Vein endothelial cell (primary cell): ENCODE measurements around the gene GPR25. TPM values are rescaled to one million over a fixed set of nuclear protein-coding genes. Genes with fewer than 3 reads are reported as not detected.

ENCODE experiments used
- total RNA-seq: library from RNA; depleted of rRNA; stranded (reverse); fragments of >200 nt; gene quantifications from 2 replicates; pipeline ENCODE4 v1.2.3, GENCODE V29; 2012

GPR25 gene, protein sequence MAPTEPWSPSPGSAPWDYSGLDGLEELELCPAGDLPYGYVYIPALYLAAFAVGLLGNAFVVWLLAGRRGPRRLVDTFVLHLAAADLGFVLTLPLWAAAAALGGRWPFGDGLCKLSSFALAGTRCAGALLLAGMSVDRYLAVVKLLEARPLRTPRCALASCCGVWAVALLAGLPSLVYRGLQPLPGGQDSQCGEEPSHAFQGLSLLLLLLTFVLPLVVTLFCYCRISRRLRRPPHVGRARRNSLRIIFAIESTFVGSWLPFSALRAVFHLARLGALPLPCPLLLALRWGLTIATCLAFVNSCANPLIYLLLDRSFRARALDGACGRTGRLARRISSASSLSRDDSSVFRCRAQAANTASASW
- total RNA-seq = not detected in 2 replicates

DNA sequence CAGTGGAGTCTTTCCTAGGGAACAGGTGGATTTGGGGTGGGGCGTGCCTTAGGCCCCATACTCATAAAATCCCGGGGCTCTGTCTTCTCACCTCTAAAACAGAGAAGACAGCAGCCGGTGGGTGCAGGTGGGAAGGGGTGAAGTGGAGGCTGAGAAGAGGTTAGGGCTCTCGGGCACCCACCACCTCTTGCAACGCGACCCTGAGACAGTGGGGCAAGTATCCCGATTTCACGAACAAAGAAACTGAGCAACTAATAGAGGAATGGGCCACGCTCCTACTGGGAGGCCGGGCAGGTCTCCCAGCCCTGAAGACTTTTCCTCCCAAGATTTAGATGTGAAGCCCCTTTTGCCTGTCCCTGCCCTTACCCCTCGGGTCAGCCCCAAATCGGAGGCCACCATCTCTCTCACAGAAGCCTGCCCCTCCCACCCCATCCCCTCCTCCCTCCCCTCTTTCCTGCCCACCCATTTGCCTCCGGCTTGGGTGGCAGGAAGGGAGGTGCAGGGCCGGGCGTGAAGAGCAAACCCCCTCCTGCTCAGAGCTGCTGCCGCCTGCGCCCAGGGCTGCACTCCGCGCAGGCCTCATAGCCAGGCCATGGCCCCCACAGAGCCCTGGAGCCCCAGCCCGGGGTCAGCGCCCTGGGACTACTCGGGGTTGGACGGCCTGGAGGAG lies at the start of gene GPR25:
Gene GPR25 (plus strand): TSS at position 536 of the 670 bp plus-strand sequence. CDS start 57 bp downstream, at position 593.

DNA sequence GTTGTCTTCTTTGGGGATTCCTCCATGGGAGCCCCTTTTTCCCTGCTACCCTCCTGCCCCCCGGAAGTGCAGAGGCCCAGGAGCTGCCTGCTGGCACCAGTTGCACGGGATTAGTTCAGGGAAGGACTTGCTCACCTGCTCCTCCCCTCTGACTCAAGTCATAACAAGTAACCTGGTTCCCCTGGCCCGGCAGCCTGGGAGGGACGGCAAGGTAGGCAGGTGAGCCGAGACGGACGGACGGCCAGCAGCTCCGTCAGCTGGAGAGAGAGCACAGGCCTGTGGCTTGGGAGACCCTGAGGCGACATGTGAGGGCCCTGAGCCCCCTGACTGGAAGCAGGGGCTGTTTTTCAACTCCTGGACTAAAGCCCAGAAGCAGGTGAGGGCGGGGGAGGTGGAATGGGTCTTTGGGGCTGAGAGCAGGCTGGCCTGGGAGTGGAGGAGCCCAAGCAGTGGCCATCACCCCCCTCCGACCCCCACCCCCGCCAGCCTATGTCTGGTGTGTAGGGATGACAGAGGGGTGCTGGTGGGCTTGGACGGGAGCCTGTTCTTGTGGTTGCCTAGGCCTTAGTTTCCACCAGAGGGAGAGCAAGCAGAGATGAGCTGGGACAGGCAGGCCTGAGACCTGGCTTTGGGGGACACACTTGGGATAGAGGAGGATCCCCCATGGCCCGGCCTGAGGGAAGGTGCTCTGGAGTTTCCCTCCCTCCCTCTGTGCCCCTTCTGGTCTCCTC lies 22.1 kb downstream of the GPR25 start, which contains the start of gene INAVA:
Gene INAVA (plus strand): TSS at position 189 of the 731 bp plus-strand sequence. CDS start 3,501 bp downstream, outside the sequence.

Other genes with a start within 250 kb of the GPR25 start
- gene DDX59, start 203.1 kb upstream of the GPR25 start, total RNA-seq = 9.5 and 12.7 TPM in 2 replicates
- gene CAMSAP2, start 134.1 kb upstream of the GPR25 start, total RNA-seq = 44.1 and 57.7 TPM in 2 replicates
- gene INAVA, start 21.9 kb downstream of the GPR25 start, total RNA-seq = not detected in 2 replicates
- 4.6 and 5.2 TPM in 2 replicates for gene KIF21B, start 150.7 kb downstream of the GPR25 start, total RNA-seq
- gene CACNA1S, start 239.4 kb downstream of the GPR25 start, total RNA-seq = not detected in 2 replicates